GM11168 (cell line): ENCODE measurements around the gene DIP2A.
"Not testable (repeated sequence)": the region's sequence is repeated elsewhere in the genome, so short reads cannot be mapped to it uniquely, and the experiment has no call there.

Experiments used
- in situ Hi-C: fragments of 300-500 bp; cut with MboI; formaldehyde crosslinking; loops from one replicate; pipeline ENCODE4 v1.12.0; 2022; ENCODE audit warnings: low sequenced_read_pairs; ENCODE audit not compliant: unreplicated experiment

Gene DIP2A

DNA sequence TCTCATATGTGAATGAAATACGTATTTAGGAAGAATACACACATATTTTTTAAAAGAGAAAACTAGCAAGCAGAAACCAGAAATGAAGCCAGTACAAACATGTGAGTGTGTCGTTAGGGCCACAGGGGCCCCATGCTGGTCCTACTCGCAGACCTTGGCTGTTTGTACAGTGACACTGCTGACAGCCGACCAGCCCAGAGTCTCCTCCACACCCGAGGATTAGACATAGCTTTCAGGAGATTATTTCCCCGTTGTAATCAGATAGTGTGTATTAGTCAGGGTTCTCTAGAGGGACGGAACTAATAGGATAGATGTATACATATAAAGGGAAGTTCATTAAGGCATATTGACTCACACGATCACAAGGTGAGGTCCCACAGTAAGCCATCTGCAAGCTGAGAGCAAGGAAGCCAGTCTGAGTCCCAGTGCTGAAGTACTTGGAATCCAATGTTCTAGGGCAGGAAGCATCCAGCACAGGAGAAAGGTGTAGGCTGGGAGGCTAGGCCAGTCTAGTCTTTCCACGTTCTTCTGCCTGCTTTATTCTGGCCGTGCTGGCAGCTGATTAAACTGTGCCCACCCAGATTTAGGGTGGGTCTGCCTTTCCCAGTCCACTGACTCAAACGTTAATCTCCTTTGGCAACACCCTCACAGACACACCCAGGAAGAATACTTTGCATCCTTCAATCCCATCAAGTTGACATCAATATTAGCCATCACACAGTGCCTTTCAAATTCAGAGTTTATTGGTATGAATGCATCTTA, 51.2 kb downstream of the DIP2A start:
- in situ Hi-C loops: no loop called here

DNA sequence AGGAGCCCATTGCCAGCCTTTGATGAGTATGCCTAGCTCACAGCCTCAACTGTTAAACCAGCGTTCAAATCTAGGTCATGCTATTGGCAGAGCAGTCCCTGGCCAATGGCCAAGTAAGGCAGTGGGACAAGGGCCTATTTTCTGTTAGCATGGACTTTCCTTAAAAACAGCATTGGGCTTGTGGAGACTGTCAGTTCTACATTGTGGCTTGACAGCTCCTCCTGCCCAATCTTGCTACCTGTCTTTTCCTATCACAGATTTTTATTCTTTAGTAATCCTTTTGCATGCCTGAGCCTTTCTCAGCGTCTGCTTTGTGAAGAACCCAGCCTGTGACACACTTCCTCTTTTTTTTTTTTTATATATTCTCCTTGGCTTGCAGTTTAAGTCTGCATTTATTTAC, 56.4 kb downstream of the DIP2A start:
- in situ Hi-C loops: no loop called here

DNA sequence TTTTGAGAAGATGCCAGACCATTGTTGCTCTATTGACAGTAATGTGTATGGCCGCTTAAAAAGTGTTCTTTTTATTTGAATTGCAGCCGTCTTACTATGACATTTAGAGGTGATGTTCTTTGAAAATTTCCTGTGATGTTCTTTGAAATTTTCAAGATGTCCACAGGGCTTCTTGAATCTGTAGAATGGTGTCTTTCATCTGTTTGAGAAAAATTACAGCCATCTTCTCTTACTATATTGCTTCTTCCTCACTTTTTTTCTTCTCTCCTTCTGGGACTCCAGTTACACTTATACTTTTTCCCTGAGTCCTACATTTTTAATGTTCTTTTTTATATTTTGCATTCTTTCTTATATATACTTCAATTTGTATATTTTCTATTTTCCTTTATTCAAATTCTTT, 57.4 kb downstream of the DIP2A start:
- in situ Hi-C loops: no loop called here

GRCh38 chr21:46517361-46517760, 58.7 kb downstream of the DIP2A start:
- in situ Hi-C loops: no loop called here

- in situ Hi-C loops: no loop called here
Observed at GRCh38 chr21:46518983-46519583, 60.4 kb downstream of the DIP2A start.

DNA sequence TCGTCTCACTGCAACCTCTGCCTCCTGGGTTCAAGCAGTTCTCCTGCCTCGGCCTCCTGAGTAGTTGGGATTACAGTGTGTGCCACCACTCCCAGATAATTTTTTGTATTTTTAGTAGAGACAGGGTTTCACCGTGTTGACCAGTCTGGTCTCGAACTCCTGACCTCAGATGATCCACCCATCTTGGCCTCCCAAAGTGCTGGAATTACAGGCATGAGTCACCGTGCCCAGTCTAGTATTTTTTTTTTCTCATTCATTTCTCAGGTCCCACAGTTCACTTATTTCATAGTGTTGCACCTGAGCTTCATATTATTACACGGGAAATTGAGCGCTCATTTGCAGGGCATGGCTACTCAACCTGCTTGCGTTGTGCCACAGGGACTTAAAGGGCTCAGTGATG, 68.7 kb downstream of the DIP2A start:
- in situ Hi-C loops: not testable (repeated sequence)

- in situ Hi-C loops: no loop called here
Observed at GRCh38 chr21:46527801-46528200, 69.1 kb downstream of the DIP2A start.

- in situ Hi-C loops: no loop called here
Observed at GRCh38 chr21:46532080-46532479, 73.4 kb downstream of the DIP2A start.

- in situ Hi-C loops: no loop called here
Observed at GRCh38 chr21:46537026-46537425, 78.3 kb downstream of the DIP2A start.

- in situ Hi-C loops: no loop called here
Observed at GRCh38 chr21:46538262-46538661, 79.6 kb downstream of the DIP2A start.

- in situ Hi-C loops: no loop called here
Observed at GRCh38 chr21:46538851-46539666, 80.4 kb downstream of the DIP2A start.

DNA sequence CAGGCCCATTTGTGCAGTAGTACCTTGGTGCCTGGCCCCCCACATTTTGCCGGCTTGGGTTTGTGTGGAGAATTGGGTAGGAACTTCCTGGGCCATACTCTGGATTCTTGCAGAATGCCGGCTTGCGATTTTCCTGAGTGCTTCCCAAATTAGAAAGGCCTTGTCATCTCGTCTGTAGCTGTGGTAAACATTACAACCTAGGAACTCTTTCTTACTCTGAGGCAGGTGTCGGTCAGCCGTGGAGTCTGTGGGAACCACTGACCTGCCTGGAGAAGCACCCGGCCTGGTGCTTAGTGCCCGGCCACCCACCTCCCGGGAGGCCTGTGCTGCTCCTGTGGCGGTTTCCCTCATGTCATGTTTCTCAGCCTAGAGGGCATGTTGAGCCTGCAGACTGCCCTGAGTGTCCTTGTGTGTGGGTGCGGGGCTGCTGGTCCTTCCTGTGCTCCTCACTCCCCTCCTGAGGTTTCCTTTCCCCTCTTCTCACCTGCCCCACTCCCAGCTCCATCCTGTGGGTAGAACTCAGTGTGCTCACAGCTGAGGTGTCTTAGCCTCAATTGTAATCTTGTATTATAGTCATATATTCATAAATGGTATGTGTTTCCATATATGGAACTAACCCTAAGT, 81.5 kb downstream of the DIP2A start:
- in situ Hi-C loops: no loop called here

DNA sequence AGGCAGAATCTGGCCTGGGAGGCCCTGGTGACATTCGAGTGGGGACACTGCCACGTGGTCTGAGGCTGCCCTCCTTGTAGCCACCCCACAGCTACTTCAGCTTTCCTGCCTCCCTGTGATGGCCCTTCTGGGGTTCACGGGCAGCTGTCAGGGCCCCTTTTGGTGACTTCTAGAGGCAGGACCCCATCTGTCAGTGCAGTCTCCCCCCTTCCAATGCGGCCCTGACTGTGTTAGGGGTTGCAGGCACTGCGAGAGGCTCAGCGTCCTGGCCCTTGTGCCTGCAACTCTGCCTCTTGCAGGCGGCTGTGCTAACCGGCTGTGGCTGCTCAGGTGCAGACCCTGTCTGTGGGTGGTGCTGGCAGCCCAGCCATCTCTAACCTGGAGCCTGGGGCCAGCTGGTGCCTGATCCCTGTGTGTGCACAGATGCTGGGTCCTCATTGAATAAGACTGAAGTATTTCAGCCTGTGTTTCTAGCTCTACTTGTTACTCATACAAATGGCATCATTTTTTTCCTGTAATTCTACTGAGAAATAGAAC, 84.0 kb downstream of the DIP2A start:
- in situ Hi-C loops: no loop called here

- in situ Hi-C loops: no loop called here
Observed at GRCh38 chr21:46543306-46543705, 84.6 kb downstream of the DIP2A start.

- in situ Hi-C loops: no loop called here
Observed at GRCh38 chr21:46544003-46544402, 85.3 kb downstream of the DIP2A start.

GRCh38 chr21:46544824-46545223, 86.1 kb downstream of the DIP2A start:
- in situ Hi-C loops: no loop called here

- in situ Hi-C loops: no loop called here
Observed at GRCh38 chr21:46545363-46545762, 86.7 kb downstream of the DIP2A start.

DNA sequence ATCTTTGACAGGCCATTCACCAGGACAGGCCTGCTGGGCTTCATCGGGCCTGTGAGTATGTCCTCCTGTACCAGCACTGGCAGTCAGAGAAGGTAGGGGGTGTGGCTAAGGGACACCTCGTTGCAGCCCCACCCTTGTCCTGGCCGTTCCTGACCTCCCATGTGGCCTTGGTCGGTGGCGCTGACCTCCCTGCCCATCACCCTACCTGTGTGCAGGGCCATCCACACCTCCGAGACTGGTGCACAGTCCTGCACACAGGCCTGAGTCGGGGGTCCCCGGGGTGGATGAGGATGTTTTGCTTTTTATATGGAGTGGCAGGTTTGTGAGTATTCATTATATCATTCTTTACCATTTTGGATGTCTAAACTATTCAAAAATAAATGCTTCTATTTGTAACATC, 87.2 kb downstream of the DIP2A start:
- in situ Hi-C loops: no loop called here

DNA sequence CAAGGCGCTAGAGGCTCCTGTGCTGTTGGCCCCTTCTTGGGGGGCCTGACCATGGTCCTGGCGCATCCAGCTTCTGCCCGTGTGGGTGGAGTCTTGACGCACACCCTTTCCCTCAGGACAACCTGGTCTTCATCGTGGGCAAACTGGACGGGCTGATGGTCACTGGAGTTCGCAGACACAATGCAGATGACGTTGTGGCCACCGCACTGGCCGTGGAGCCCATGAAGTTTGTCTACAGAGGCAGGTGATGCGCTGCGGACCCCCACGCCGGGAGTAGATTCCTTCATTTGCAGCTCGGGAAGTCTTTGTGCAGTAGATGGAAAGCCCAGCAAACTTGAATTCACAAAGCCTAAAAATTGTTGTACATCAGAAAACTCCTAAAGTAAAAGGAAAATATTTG, 88.1 kb downstream of the DIP2A start:
- in situ Hi-C loops: no loop called here

DNA sequence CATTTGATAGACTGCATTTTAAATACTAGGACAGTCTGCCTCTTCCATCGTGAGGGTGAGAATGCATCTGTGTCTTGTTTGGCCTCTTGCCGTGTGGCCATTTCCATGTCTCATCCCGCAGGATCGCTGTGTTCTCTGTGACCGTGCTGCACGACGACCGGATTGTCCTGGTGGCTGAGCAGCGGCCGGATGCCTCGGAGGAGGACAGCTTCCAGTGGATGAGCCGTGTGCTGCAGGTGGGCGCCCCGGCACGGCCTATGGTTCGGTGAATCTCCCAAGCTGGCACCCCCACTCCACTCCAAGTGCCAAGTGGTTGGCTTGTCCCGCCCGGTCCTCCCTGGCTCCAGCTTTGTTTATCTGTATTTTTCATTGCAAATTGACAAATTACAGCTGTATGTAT, 91.0 kb downstream of the DIP2A start:
- in situ Hi-C loops: no loop called here
